HepG2 (cell line): ENCODE results near the gene SSNA1. TPM values are rescaled to one million over a fixed set of nuclear protein-coding genes. Genes with fewer than 3 reads are reported as not detected.
A peak's percentile ranks its signal among the peaks of the same experiment; 100 is the strongest.

Experiments
- ATF7-NPFF ChIP-seq: sonication (generic); formaldehyde crosslinking; IDR thresholded peaks from 2 replicates; pipeline ENCODE4 v1.8.1; 2023; ENCODE audit warnings: mild to moderate bottlenecking, low read depth, missing genetic modification reagents, moderate library complexity
- CBX1 ChIP-seq: IDR thresholded peaks from one replicate; pipeline ENCODE4 v1.6.1; 2016; ENCODE audit warnings: antibody characterized with exemption, low read depth
- GABPB1 ChIP-seq: IDR thresholded peaks from 2 replicates; pipeline ENCODE4 v1.6.1; 2016; ENCODE audit warnings: mild to moderate bottlenecking, missing genetic modification reagents, moderate library complexity, missing compliant biosample characterization
- HOXA3 ChIP-seq: sonication (generic); formaldehyde crosslinking; IDR thresholded peaks from 2 replicates; pipeline ENCODE4 v1.5.0; 2020; ENCODE audit warnings: missing genetic modification reagents
- KAT7 ChIP-seq: IDR thresholded peaks from 2 replicates; pipeline ENCODE4 v1.6.1; 2018; ENCODE audit warnings: borderline replicate concordance, missing compliant biosample characterization
- NFIB ChIP-seq: sonication (generic); formaldehyde crosslinking; IDR thresholded peaks from 2 replicates; pipeline ENCODE4 v1.9.0; 2021; ENCODE audit warnings: missing genetic modification reagents, mild to moderate bottlenecking, borderline replicate concordance
- PAF1 ChIP-seq: IDR thresholded peaks from 2 replicates; pipeline ENCODE4 v1.6.1; 2016; ENCODE audit warnings: missing genetic modification reagents, missing compliant biosample characterization
- PAX8 ChIP-seq: sonication (generic); formaldehyde crosslinking; IDR thresholded peaks from 2 replicates; pipeline ENCODE4 v1.8.0; 2022; ENCODE audit warnings: mild to moderate bottlenecking, missing genetic modification reagents, borderline replicate concordance
- SOX6 ChIP-seq, 2 experiments: fragments of 450-650 bp in 1 of 2; sonication (generic) in 1 of 2; formaldehyde crosslinking in 1 of 2; IDR thresholded peaks; 2 replicates each; pipeline versions ENCODE4 v1.4.0 to v1.6.1; 2017 to 2020; ENCODE audit warnings: antibody characterized with exemption in 1 of 2, mild to moderate bottlenecking in 1 of 2, missing genetic modification reagents in 1 of 2
- SRY ChIP-seq: sonication (generic); formaldehyde crosslinking; IDR thresholded peaks from 2 replicates; pipeline ENCODE4 v1.8.0; 2022; ENCODE audit warnings: mild to moderate bottlenecking, missing genetic modification reagents
- ZNF124 ChIP-seq: sonication (generic); formaldehyde crosslinking; IDR thresholded peaks from 2 replicates; pipeline ENCODE4 v1.4.0; 2020; ENCODE audit warnings: missing genetic modification reagents
- ZNF136 ChIP-seq: sonication (generic); formaldehyde crosslinking; IDR thresholded peaks from 2 replicates; pipeline ENCODE4 v1.8.1; 2022; ENCODE audit warnings: low read depth, mild to moderate bottlenecking, moderate library complexity, missing genetic modification reagents
- ZNF263 ChIP-seq: sonication (generic); formaldehyde crosslinking; IDR thresholded peaks from 2 replicates; pipeline ENCODE4 v1.4.0; 2020; ENCODE audit warnings: missing genetic modification reagents
- ZNF510 ChIP-seq: sonication (generic); formaldehyde crosslinking; IDR thresholded peaks from 2 replicates; pipeline ENCODE4 v1.4.0; 2020; ENCODE audit warnings: low read depth, mild to moderate bottlenecking, missing genetic modification reagents
- ZNF556 ChIP-seq: sonication (generic); formaldehyde crosslinking; IDR thresholded peaks from 2 replicates; pipeline ENCODE4 v1.4.0; 2020; ENCODE audit warnings: mild to moderate bottlenecking, missing genetic modification reagents, borderline replicate concordance
- ZNF75D ChIP-seq: sonication (generic); formaldehyde crosslinking; IDR thresholded peaks from 2 replicates; pipeline ENCODE4 v1.8.1; 2023; ENCODE audit warnings: missing genetic modification reagents, mild to moderate bottlenecking, borderline replicate concordance
- ZSCAN25 ChIP-seq: sonication (generic); formaldehyde crosslinking; IDR thresholded peaks from 2 replicates; pipeline ENCODE4 v1.8.0; 2022; ENCODE audit warnings: mild to moderate bottlenecking, missing genetic modification reagents
- polyA plus RNA-seq, 8 experiments: library from polyadenylated mRNA; depleted of rRNA in 3 of 8; stranded (reverse) in 7 of 8; unstranded in 1 of 8; fragments of >200 nt; fragmentation: Illumina TruSeq in 4 of 8; extraction: Trizol in 4 of 8; gene quantifications; 2 replicates each; pipeline versions ENCODE4 v1.2.1 to v1.2.3, GENCODE V29; 2011 to 2016; ENCODE audit warnings: low read depth in 4 of 8, missing spikeins in 1 of 8, mixed read lengths in 1 of 8; ENCODE audit not compliant: insufficient read depth in 1 of 8
- total RNA-seq, 5 experiments: library from RNA; depleted of rRNA; stranded (reverse); fragments of >200 nt; fragmentation: Illumina TruSeq; extraction: Trizol; gene quantifications; 2 replicates each; pipeline ENCODE4 v1.2.3, GENCODE V29; 2016; ENCODE audit warnings: low read depth in 1 of 5
- TF ChIP-seq, protein P1 (sequence below): sonication (generic); formaldehyde crosslinking; IDR thresholded peaks from 2 replicates; pipeline ENCODE4 v1.9.0; 2021; ENCODE audit warnings: missing genetic modification reagents, borderline replicate concordance
- TF ChIP-seq, protein P2 (sequence below): sonication (generic); formaldehyde crosslinking; IDR thresholded peaks from 2 replicates; pipeline ENCODE4 v1.4.0; 2020; ENCODE audit warnings: mild to moderate bottlenecking, missing genetic modification reagents, borderline replicate concordance
- TF ChIP-seq, protein P3 (sequence below): sonication (generic); formaldehyde crosslinking; IDR thresholded peaks from 2 replicates; pipeline ENCODE4 v1.5.0; 2020; ENCODE audit warnings: mild to moderate bottlenecking, missing genetic modification reagents

The SSNA1 gene
- total and polyA plus RNA-seq, 2 of the 13 experiments (the other 11 are each of a cell fraction or from before 2014, with no cell fraction given), result 35.9 to 49.4 TPM

DNA sequence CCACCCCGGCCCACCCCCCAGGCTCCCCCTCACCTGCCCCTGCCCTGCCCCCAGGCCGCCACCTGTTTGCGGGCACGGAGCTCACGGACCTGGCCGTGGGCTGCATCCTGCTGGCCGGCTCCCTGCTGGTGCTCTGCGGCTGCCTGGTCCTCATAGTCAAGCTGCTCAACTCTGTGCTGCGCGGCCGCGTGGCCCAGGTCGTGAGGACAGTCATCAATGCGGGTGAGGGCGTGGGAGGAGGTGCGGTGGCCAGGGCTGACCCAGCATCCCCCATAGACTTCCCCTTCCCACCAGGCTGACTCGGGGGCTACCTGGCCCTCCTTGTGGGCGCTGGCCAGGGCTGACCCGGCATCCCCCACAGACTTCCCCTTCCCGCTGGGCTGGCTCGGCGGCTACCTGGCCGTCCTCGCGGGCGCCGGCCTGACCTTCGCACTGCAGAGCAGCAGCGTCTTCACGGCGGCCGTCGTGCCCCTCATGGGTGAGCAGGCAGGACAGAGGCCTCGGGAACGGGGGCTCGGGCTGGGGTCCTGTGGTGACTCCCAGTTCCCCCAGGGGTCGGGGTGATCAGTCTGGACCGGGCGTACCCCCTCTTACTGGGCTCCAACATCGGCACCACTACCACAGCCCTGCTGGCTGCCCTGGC is 45.7 kb downstream of the SSNA1 start (continued):
- TF ChIP-seq NFIB (CRISPR knock-in tag) (no peak), CBX1 (no peak), ZNF75D (no peak), PAF1 (CRISPR knock-in tag) (no peak), GABPB1 (peak; percentile 52; the same call in 1 of the 2 replicates), ZNF136 (CRISPR knock-in tag) (no peak), ZSCAN25 (CRISPR knock-in tag) (0 out of 2 replicates have a peak, but pooled peaks have one; percentile 59), ZNF263 (CRISPR knock-in tag) (0 out of 2 replicates have a peak, but pooled peaks have one; percentile 31), SRY (CRISPR knock-in tag) (0 out of 2 replicates have a peak, but pooled peaks have one; percentile 25), ZNF510 (CRISPR knock-in tag) (no peak), SOX6 (IDR thresholded peaks at IDR 0.05) (no peak), SOX6 (CRISPR knock-in tag; IDR thresholded peaks at IDR 0.05) (no peak), HOXA3 (0 out of 2 replicates have a peak, but pooled peaks have one; percentile 46), PAX8 (CRISPR knock-in tag) (no peak), ZNF124 (no peak), KAT7 (CRISPR knock-in tag) (no peak), ATF7-NPFF (no peak), ZNF556 (no peak)
- TF ChIP-seq, protein P1, sequence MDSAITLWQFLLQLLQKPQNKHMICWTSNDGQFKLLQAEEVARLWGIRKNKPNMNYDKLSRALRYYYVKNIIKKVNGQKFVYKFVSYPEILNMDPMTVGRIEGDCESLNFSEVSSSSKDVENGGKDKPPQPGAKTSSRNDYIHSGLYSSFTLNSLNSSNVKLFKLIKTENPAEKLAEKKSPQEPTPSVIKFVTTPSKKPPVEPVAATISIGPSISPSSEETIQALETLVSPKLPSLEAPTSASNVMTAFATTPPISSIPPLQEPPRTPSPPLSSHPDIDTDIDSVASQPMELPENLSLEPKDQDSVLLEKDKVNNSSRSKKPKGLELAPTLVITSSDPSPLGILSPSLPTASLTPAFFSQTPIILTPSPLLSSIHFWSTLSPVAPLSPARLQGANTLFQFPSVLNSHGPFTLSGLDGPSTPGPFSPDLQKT (CRISPR knock-in tag), result no peak
- TF ChIP-seq, protein P2, sequence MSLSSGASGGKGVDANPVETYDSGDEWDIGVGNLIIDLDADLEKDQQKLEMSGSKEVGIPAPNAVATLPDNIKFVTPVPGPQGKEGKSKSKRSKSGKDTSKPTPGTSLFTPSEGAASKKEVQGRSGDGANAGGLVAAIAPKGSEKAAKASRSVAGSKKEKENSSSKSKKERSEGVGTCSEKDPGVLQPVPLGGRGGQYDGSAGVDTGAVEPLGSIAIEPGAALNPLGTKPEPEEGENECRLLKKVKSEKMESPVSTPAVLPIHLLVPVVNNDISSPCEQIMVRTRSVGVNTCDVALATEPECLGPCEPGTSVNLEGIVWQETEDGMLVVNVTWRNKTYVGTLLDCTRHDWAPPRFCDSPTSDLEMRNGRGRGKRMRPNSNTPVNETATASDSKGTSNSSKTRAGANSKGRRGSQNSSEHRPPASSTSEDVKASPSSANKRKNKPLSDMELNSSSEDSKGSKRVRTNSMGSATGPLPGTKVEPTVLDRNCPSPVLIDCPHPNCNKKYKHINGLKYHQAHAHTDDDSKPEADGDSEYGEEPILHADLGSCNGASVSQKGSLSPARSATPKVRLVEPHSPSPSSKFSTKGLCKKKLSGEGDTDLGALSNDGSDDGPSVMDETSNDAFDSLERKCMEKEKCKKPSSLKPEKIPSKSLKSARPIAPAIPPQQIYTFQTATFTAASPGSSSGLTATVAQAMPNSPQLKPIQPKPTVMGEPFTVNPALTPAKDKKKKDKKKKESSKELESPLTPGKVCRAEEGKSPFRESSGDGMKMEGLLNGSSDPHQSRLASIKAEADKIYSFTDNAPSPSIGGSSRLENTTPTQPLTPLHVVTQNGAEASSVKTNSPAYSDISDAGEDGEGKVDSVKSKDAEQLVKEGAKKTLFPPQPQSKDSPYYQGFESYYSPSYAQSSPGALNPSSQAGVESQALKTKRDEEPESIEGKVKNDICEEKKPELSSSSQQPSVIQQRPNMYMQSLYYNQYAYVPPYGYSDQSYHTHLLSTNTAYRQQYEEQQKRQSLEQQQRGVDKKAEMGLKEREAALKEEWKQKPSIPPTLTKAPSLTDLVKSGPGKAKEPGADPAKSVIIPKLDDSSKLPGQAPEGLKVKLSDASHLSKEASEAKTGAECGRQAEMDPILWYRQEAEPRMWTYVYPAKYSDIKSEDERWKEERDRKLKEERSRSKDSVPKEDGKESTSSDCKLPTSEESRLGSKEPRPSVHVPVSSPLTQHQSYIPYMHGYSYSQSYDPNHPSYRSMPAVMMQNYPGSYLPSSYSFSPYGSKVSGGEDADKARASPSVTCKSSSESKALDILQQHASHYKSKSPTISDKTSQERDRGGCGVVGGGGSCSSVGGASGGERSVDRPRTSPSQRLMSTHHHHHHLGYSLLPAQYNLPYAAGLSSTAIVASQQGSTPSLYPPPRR, result no peak; the same call in 1 of the 2 replicates
- TF ChIP-seq, protein P3, sequence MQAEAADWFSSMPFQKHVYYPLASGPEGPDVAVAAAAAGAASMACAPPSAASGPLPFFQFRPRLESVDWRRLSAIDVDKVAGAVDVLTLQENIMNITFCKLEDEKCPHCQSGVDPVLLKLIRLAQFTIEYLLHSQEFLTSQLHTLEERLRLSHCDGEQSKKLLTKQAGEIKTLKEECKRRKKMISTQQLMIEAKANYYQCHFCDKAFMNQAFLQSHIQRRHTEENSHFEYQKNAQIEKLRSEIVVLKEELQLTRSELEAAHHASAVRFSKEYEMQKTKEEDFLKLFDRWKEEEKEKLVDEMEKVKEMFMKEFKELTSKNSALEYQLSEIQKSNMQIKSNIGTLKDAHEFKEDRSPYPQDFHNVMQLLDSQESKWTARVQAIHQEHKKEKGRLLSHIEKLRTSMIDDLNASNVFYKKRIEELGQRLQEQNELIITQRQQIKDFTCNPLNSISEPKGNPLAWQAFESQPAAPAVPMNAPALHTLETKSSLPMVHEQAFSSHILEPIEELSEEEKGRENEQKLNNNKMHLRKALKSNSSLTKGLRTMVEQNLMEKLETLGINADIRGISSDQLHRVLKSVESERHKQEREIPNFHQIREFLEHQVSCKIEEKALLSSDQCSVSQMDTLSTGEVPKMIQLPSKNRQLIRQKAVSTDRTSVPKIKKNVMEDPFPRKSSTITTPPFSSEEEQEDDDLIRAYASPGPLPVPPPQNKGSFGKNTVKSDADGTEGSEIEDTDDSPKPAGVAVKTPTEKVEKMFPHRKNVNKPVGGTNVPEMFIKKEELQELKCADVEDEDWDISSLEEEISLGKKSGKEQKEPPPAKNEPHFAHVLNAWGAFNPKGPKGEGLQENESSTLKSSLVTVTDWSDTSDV, result no peak
